Kidney (tissue), 14 donors: ENCODE results near the gene WDFY4. TPM values are rescaled to one million over a fixed set of nuclear protein-coding genes. Genes with fewer than 3 reads are reported as not detected.

Source experiments
- DNase-seq, 5 donors: peaks; one replicate each; pipeline ENCODE4 v3.0.0-alpha.2; 2013 to 2020
- FAIRE-seq: peaks from 2 replicates; lab custom pipeline; 2012; peaks lifted over from hg19 to GRCh38; lab: Jason Lieb, UNC
- H3K27ac ChIP-seq, 2 donors: one replicate each; pipeline ENCODE4 v1.7.0; 2013; ENCODE audit warnings: low read depth in 2 of 2, low read length in 2 of 2, inconsistent platforms in 1 of 2
- H3K27me3 ChIP-seq: one replicate; pipeline ENCODE4 v1.7.1; 2013; ENCODE audit warnings: low read length, inconsistent platforms; ENCODE audit not compliant: control insufficient read depth, insufficient read depth
- H3K36me3 ChIP-seq, 3 donors: one replicate each; pipeline versions ENCODE4 v1.7.0 to v1.7.1; 2013; ENCODE audit warnings: low read length in 3 of 3, control low read depth in 1 of 3, inconsistent platforms in 1 of 3; ENCODE audit not compliant: insufficient read depth in 3 of 3, control insufficient read depth in 2 of 3
- H3K4me1 ChIP-seq, 3 donors: one replicate each; pipeline versions ENCODE4 v1.7.0 to v1.7.1; 2013; ENCODE audit warnings: low read length in 3 of 3, inconsistent platforms in 1 of 3, low read depth in 1 of 3; ENCODE audit not compliant: control insufficient read depth in 2 of 3, insufficient read depth in 2 of 3
- H3K4me3 ChIP-seq, 3 donors: one replicate each; pipeline versions ENCODE4 v1.7.0 to v1.8.1; 2013; ENCODE audit warnings: low read length in 3 of 3, control low read depth in 1 of 3, inconsistent platforms in 1 of 3
- H3K9ac ChIP-seq, 3 donors: one replicate each; pipeline versions ENCODE4 v1.7.0 to v1.7.1; 2013; ENCODE audit warnings: low read length in 3 of 3, control low read depth in 1 of 3, inconsistent platforms in 1 of 3
- H3K9me3 ChIP-seq, 3 donors: one replicate each; pipeline versions ENCODE4 v1.7.0 to v1.7.1; 2013; ENCODE audit warnings: low read length in 3 of 3, control low read depth in 1 of 3, inconsistent platforms in 1 of 3; ENCODE audit not compliant: control insufficient read depth in 2 of 3, insufficient read depth in 1 of 3
- intact Hi-C: fragments of 100-400 bp; cut with DNase I; formaldehyde crosslinking; loops from one replicate; pipeline ENCODE4 v1.11.1; 2022
- polyA plus RNA-seq: library from polyadenylated mRNA; stranded (reverse); fragments of 350-450 nt; fragmentation: Illumina TruSeq; extraction: RNeasy Lipid Tissue Mini Kit (QIAGEN cat#74804); gene quantifications from one replicate; pipeline ENCODE4 v1.2.3, GENCODE V29; 2014; ENCODE audit warnings: low read depth, low replicate concordance; ENCODE audit not compliant: insufficient read depth
- total RNA-seq: library from RNA; stranded (reverse); fragmentation: NEBNext Ultra II Directional; extraction: Animal tissue kit (Norgen Biotek cat#: 25700); gene quantifications from one replicate; pipeline ENCODE4 v1.2.1, GENCODE V29; 2021
- TF ChIP-seq, protein P1 (sequence below): IDR thresholded peaks from 3 replicates; pipeline ENCODE4 v1.5.1; 2012; ENCODE audit warnings: mild to moderate bottlenecking, moderate library complexity, borderline replicate concordance; ENCODE audit not compliant: insufficient read depth; ENCODE audit errors: extremely low read depth
- donor health status: control.
- donor health status: control.
- donor health status: control.
- donor health status: control.
- donor health status: control.
- donor health status: DM: yes; HTN: yes; CAD: no.
- donor health status: Normal renal cell carcinoma (clear cell type).

Gene WDFY4
- total and polyA plus RNA-seq, 2 donors from 2014 or later, result 1.7 to 13.3 TPM

DNA sequence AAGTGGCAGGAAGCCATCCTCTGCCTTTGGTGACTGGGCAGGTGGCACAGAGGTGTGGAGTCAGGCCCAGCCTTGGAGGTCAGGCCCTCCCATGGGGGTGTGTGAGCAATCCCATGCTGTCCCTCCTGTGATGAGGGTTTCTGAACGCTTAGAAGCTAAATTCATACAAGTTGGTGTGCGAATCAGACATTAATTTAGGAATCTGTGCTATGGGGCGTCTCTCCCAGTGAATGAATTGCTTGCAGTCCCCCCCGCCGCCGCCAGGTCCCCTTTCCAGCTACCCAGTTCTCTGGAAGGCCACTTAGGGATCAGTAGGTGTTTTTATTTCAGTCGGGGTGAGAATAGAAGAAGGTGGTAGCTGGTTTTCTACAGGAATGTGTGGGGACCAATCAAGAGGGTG is 217.4 kb downstream of the WDFY4 start:
- intact Hi-C loops, result no loop called here

DNA sequence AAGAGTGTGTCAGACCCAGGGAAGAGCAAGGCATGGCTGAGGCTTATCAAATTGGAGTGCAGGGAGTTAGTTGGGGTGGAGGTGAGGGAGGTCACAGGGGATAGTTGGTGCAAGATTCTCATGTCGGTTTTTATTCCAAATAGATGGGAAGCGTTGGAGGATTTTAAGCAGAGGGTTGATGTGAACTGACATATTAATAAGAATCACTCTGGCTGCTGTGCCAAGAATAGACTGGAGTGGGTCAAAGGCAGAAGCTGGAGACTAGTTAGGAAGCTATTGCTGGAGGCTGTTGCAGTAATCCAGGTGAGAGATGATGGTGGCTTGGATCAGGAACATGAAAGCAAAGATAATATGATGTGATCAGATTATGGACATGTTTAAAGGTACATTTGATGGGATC is 218.5 kb downstream of the WDFY4 start:
- TF ChIP-seq, protein P1, sequence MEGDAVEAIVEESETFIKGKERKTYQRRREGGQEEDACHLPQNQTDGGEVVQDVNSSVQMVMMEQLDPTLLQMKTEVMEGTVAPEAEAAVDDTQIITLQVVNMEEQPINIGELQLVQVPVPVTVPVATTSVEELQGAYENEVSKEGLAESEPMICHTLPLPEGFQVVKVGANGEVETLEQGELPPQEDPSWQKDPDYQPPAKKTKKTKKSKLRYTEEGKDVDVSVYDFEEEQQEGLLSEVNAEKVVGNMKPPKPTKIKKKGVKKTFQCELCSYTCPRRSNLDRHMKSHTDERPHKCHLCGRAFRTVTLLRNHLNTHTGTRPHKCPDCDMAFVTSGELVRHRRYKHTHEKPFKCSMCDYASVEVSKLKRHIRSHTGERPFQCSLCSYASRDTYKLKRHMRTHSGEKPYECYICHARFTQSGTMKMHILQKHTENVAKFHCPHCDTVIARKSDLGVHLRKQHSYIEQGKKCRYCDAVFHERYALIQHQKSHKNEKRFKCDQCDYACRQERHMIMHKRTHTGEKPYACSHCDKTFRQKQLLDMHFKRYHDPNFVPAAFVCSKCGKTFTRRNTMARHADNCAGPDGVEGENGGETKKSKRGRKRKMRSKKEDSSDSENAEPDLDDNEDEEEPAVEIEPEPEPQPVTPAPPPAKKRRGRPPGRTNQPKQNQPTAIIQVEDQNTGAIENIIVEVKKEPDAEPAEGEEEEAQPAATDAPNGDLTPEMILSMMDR, result no peak
- no peaks in the 10 kb centered on the region for H3K4me1 ChIP-seq
- H3K36me3 ChIP-seq, result no peaks in the 10 kb centered on the region
- no peaks in the 10 kb centered on the region for H3K9me3 ChIP-seq
- H3K9ac ChIP-seq, result no peak overlapping the region
- no peaks in the 10 kb centered on the region for H3K27me3 ChIP-seq
- no peak overlapping the region for H3K4me3 ChIP-seq
- no peak overlapping the region for H3K27ac ChIP-seq
- DNase-seq (no peak), FAIRE-seq (no peak)
- intact Hi-C loops, result no loop called here

More for the DNA sequence above, 217.4 kb downstream of the WDFY4 start:
- H3K4me3 ChIP-seq, result no peak overlapping the region
- no peak overlapping the region for H3K9ac ChIP-seq
- H3K27ac ChIP-seq, result no peak overlapping the region
- TF ChIP-seq, protein P1, result no peak
- DNase-seq (no peak), FAIRE-seq (no peak)
- H3K36me3 ChIP-seq, result no peaks in the 10 kb centered on the region
- H3K4me1 ChIP-seq, result no peaks in the 10 kb centered on the region
- no peaks in the 10 kb centered on the region for H3K27me3 ChIP-seq
- H3K9me3 ChIP-seq, result no peaks in the 10 kb centered on the region

DNA sequence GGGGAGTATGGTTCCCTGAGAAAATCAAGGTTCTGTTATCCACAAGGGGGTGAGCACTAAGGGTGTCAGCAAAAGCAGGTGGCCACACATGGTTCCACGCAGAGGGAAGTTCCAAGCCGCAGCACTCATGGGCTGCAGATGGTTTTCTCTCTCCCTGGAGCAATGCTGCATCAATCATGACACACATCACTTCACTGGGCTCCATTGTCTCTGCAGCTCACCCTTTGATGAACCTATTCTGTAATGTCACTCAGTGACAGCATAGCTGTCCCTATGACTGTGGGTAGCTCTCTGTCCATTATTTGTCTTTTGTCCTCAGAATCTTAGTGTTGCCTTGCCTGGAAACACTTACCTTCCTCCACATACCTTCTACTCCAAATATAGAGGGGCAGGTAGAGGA is 220.2 kb downstream of the WDFY4 start:
- no peaks in the 10 kb centered on the region for H3K9me3 ChIP-seq
- DNase-seq (no peak), FAIRE-seq (no peak)
- H3K4me1 ChIP-seq, result no peaks in the 10 kb centered on the region
- H3K36me3 ChIP-seq, result no peaks in the 10 kb centered on the region
- H3K27ac ChIP-seq, result no peak overlapping the region
- no peaks in the 10 kb centered on the region for H3K27me3 ChIP-seq
- no peak overlapping the region for H3K4me3 ChIP-seq
- no peak overlapping the region for H3K9ac ChIP-seq
- TF ChIP-seq, protein P1, result no peak
- intact Hi-C loops, result no loop called here

DNA sequence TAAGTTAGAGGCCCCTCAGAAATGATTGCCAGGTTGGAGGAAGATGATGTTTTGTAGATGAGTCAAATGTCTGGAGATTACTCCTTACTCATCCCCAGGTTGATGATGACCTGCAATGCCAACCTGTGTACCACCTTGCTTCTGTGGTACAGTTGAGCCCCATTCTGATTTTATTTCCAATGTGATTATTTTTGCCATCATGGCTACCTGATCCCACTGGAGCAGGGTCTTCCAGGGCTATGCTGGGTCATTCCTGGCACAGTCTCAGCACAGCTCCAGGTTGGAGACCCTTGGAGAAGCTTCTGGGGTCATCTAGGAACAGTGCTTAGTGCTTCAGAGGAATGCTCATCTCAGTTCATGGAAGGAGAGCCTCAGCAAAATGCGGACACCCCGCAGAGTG is 220.6 kb downstream of the WDFY4 start:
- no peak overlapping the region for H3K9ac ChIP-seq
- H3K36me3 ChIP-seq, result no peaks in the 10 kb centered on the region
- FAIRE-seq, result no peak
- no peak for DNase-seq
- TF ChIP-seq, protein P1, result no peak
- H3K27me3 ChIP-seq, result no peaks in the 10 kb centered on the region
- no peaks in the 10 kb centered on the region for H3K4me1 ChIP-seq
- intact Hi-C loops, result no loop called here
- H3K27ac ChIP-seq, result no peak overlapping the region
- no peak overlapping the region for H3K4me3 ChIP-seq
- H3K9me3 ChIP-seq, result no peaks in the 10 kb centered on the region
